ENCODE data around the gene CDT1.

The CDT1 gene

GRCh38 chr16:88835383-88835782 is 31.8 kb downstream of the CDT1 start:
- TF ChIP-seq GATA3 (IDR thresholded peaks at IDR 0.05; ENCODE audit: low read depth, low read length): no peak
- no peak for TF ChIP-seq GATA2 (IDR thresholded peaks at IDR 0.05; ENCODE audit: low read depth, low read length)

GRCh38 chr16:88835818-88836217 is 32.2 kb downstream of the CDT1 start:
- TF ChIP-seq GATA3 (IDR thresholded peaks at IDR 0.05; ENCODE audit: low read depth, low read length) (no peak), GATA2 (IDR thresholded peaks at IDR 0.05; ENCODE audit: low read depth, low read length) (no peak)

DNA sequence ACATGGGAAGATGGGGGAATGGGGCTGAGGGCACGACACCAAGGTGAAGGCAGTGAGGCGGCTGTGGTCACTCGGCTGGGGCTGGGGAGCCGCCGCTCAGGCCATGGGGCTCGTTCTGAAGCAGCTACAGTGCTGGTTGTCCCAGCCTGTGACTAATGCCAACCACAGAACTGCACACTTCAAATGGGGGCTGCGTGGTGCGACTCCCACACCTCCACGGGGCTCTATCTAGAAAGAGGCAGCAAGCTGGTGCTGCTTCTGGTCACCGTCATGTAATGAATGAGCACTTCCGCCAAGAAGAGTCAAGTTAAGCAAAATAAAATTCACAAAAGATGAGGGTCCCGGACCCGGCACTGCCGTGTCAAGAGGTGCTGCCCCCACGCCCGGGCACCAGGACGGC is 33.2 kb downstream of the CDT1 start:
- TF ChIP-seq GATA2 (IDR thresholded peaks at IDR 0.05; ENCODE audit: low read depth, low read length) (no peak), GATA3 (IDR thresholded peaks at IDR 0.05; ENCODE audit: low read depth, low read length) (no peak)

DNA sequence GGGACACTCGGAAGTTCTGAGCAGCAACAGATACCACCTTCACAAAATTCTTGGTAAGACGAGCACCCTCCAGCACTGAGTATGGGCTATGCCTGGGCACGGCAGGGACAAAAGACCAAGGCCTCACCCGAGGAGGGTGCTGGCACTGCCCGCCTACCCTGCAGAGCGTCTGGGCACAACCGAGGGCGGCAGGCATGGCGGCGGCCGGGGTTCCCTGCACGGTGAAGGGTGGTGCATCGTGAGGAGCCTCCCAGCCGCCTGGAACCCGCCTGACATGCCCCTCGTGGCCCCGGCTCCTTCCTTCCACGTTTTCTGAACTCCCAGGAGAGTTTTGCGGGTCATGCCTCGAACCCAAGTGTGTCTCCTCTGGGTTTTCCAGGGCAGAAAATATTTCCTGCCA is 34.2 kb downstream of the CDT1 start:
- no peak for TF ChIP-seq GATA3 (IDR thresholded peaks at IDR 0.05; ENCODE audit: low read depth, low read length)
- no peak for TF ChIP-seq GATA2 (IDR thresholded peaks at IDR 0.05; ENCODE audit: low read depth, low read length)

- TF ChIP-seq GATA2 (IDR thresholded peaks at IDR 0.05; ENCODE audit: low read depth, low read length) (no peak), GATA3 (IDR thresholded peaks at IDR 0.05; ENCODE audit: low read depth, low read length) (no peak)
These were observed 35.0 kb downstream of the CDT1 start for GRCh38 chr16:88838566-88838965.

DNA sequence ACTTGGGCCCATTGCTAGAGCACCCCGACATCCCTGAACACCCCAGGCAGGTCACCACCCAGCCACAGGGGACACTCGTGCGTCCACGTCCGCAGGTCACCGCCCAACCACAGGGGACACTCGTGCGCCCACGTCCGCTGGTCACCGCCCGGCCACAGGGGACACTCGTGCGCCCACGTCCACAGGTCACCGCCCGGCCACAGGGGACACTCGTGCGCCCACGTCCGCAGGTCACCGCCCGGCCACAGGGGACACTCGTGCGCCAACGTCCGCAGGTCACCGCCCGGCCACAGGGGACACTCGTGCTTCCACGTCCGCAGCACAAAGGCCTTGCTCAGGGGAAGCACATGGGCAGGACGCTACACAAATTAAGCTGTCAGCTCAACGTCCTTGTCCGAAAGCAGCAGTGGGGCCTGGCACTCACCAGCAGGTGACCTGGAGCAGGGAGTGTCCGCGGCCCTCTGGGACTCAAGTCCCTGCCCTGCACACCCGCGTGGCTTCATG is 35.5 kb downstream of the CDT1 start:
- TF ChIP-seq GATA2 (IDR thresholded peaks at IDR 0.05; ENCODE audit: low read depth, low read length) (no peak), GATA3 (IDR thresholded peaks at IDR 0.05; ENCODE audit: low read depth, low read length) (no peak)

- no peak for TF ChIP-seq GATA3 (IDR thresholded peaks at IDR 0.05; ENCODE audit: low read depth, low read length)
- TF ChIP-seq GATA2 (IDR thresholded peaks at IDR 0.05; ENCODE audit: low read depth, low read length): no peak
These were observed 36.4 kb downstream of the CDT1 start for GRCh38 chr16:88839745-88840599.

- TF ChIP-seq GATA2 (IDR thresholded peaks at IDR 0.05; ENCODE audit: low read depth, low read length) (no peak), GATA3 (IDR thresholded peaks at IDR 0.05; ENCODE audit: low read depth, low read length) (no peak)
These were observed 37.1 kb downstream of the CDT1 start for GRCh38 chr16:88840600-88841215.

DNA sequence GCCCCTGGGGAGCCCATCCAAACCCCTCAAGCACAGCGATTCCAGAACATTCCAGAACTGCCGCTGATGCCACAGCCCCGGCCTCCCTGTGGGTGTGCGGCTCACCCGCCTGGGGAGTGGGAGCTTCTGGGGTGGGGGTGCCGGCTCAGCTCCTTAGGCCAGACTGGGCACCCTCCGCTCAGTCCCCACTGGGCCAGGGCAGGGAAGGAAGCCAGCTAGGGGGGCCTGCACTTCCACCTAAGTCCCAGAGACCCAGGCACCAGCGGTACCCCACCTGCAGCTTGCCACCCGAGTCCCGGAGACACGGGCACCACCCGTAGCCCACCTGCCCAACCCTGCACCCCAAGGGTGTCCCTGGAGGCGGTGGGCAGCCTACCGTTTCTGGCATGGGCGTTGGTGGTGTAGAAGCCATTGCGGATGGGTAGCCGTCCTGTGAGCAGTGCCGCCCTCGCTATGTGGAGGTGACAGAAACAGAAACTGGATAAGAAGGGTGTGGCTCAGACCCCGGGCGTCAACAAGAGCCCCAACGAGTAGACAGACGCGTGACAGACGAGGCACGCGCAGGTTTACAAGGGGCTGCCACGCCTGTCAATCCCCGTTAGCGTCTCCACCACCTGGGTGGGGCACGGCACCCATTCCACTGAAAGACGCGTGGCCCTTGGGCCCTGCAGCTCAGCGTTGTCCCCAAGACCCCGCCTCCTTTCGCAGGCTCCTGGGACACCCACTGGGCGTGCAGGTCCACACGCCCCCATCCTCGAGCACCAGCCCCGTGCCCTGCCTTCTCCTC is 38.1 kb downstream of the CDT1 start:
- TF ChIP-seq GATA3 (IDR thresholded peaks at IDR 0.05; ENCODE audit: low read depth, low read length) (no peak), GATA2 (IDR thresholded peaks at IDR 0.05; ENCODE audit: low read depth, low read length) (no peak)

- TF ChIP-seq GATA2 (IDR thresholded peaks at IDR 0.05; ENCODE audit: low read depth, low read length): no peak
- no peak for TF ChIP-seq GATA3 (IDR thresholded peaks at IDR 0.05; ENCODE audit: low read depth, low read length)
These were observed 38.7 kb downstream of the CDT1 start for GRCh38 chr16:88842308-88842756.

GRCh38 chr16:88842806-88843205 is 39.2 kb downstream of the CDT1 start:
- TF ChIP-seq GATA2 (IDR thresholded peaks at IDR 0.05; ENCODE audit: low read depth, low read length) (no peak), GATA3 (IDR thresholded peaks at IDR 0.05; ENCODE audit: low read depth, low read length) (no peak)

DNA sequence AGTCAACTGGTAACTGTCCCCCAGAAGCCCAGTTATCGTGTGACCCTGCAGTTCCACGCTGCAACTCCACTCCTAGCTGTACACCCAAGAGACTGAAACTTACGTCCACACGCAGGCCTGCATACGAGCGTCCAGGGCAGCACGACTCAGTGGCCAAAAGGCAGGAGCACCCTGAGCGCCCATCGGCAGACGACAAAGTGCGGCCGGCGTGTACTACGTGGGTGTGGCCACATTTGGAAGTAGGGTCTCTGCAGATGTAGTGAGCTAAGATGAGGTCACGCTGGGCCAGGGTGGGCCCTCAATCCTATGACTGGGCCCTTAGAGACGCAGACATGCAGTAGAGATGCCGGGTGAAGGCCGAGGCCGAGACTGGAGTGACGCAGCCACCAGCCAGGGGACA is 39.7 kb downstream of the CDT1 start:
- TF ChIP-seq GATA2 (IDR thresholded peaks at IDR 0.05; ENCODE audit: low read depth, low read length) (no peak), GATA3 (IDR thresholded peaks at IDR 0.05; ENCODE audit: low read depth, low read length) (no peak)

DNA sequence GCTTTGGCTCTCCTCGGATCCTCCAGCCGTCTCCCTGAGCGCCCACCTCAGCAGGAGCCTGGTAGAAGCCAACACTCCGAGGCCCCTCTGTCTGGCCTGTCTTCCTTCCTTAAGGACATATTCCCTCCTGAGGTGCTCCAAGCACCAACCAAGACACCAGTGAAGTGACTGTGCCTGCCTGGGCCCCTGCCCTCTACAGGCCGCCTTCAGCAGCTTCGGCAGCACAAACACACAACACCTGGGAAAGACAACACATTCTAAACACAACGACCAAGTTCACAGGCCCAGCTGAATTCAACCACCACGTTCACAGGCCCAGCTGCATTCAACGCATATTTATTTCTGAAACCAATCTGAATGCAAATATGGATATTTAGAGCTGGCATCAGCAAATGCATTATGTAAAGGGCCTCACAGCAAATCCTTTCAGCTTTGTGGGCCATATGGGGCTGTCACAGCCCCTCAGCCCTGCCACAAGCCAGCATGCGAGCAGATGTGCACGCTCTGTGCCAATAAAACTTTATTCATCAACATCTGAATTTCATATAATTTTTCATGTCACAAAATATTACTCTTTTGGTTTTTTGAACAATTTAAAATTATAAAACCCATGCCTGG is 40.9 kb downstream of the CDT1 start:
- no peak for TF ChIP-seq GATA3 (IDR thresholded peaks at IDR 0.05; ENCODE audit: low read depth, low read length)
- TF ChIP-seq GATA2 (IDR thresholded peaks at IDR 0.05; ENCODE audit: low read depth, low read length): no peak

- TF ChIP-seq GATA3 (IDR thresholded peaks at IDR 0.05; ENCODE audit: low read depth, low read length) (no peak), GATA2 (IDR thresholded peaks at IDR 0.05; ENCODE audit: low read depth, low read length) (no peak)
These were observed 42.5 kb downstream of the CDT1 start for GRCh38 chr16:88846088-88846487.

All from SH-SY5Y (cell line).